CD4-positive, alpha-beta T cell (primary cell): Measurements from ENCODE around the gene VPS8. TPM values are rescaled to one million over a fixed set of nuclear protein-coding genes. Genes with fewer than 3 reads are reported as not detected.
"Not testable (repeated sequence)": the region's sequence is repeated elsewhere in the genome, so short reads cannot be mapped to it uniquely, and the experiment has no call there.

Experiments
- ATAC-seq: fragments of 200-7000 bp; cut with Tn5 transposase; one replicate; pipeline ENCODE4 v1.10.0; 2022; ENCODE audit warnings: mild to moderate bottlenecking; ENCODE audit not compliant: poor library complexity
- CTCF ChIA-PET: fragments of 350-600 bp; sonication (Branson Sonifier 250); formaldehyde crosslinking; loops from one replicate; lab custom pipeline; 2021; ENCODE audit warnings: antibody characterized with exemption, inconsistent platforms; lab: Charles Lee
- POLR2A ChIA-PET: fragments of 350-600 bp; sonication (Branson Sonifier 250); formaldehyde crosslinking; loops from one replicate; lab custom pipeline; 2021; ENCODE audit warnings: antibody characterized with exemption, inconsistent platforms; lab: Charles Lee
- DNase-seq, 14 experiments: peaks; one replicate each; pipeline ENCODE4 v3.0.0-alpha.2; 2013 to 2020; ENCODE audit warnings: mixed read lengths in 2 of 14
- H3K27ac ChIP-seq, 2 donors: one replicate each; pipeline versions ENCODE4 v1.5.1 to v1.7.0; 2013; ENCODE audit warnings: low read length in 2 of 2, low read depth in 1 of 2, mild to moderate bottlenecking in 1 of 2
- H3K27me3 ChIP-seq, 2 experiments: 1 replicate in 1 of 2; 2 replicates in 1 of 2; pipeline versions ENCODE4 v1.6.1 to v1.7.0; 2013; ENCODE audit warnings: low read length in 2 of 2, control low read depth in 1 of 2, mild to moderate bottlenecking in 1 of 2, moderate library complexity in 1 of 2; ENCODE audit not compliant: insufficient read depth in 2 of 2, control insufficient read depth in 1 of 2
- H3K36me3 ChIP-seq: one replicate; pipeline ENCODE4 v1.6.1; 2013; ENCODE audit warnings: low read length, control low read depth; ENCODE audit not compliant: insufficient read depth
- H3K4me1 ChIP-seq: one replicate; pipeline ENCODE4 v1.6.1; 2013; ENCODE audit warnings: low read length, control low read depth; ENCODE audit not compliant: insufficient read depth
- H3K4me3 ChIP-seq: one replicate; pipeline ENCODE4 v1.5.1; 2013; ENCODE audit warnings: mild to moderate bottlenecking, low read length, moderate library complexity
- H3K9me3 ChIP-seq, 2 experiments: 1 replicate in 1 of 2; 2 replicates in 1 of 2; pipeline versions ENCODE4 v1.6.1 to v1.7.0; 2013; ENCODE audit warnings: low read length in 2 of 2, mild to moderate bottlenecking in 2 of 2, control low read depth in 1 of 2, moderate library complexity in 1 of 2; ENCODE audit not compliant: control insufficient read depth in 1 of 2, insufficient read depth in 1 of 2
- H3K27ac Mint-ChIP-seq: one replicate; pipeline ENCODE4 v1.8.0; 2020; ENCODE audit warnings: mixed read lengths
- H3K27me3 Mint-ChIP-seq: one replicate; pipeline ENCODE4 v1.8.0; 2021; ENCODE audit warnings: mixed read lengths
- H3K36me3 Mint-ChIP-seq: one replicate; pipeline ENCODE4 v1.8.0; 2021; ENCODE audit warnings: low read depth, mixed read lengths
- H3K4me1 Mint-ChIP-seq: one replicate; pipeline ENCODE4 v1.8.0; 2021; ENCODE audit warnings: low read depth, mixed read lengths
- H3K4me3 Mint-ChIP-seq: one replicate; pipeline ENCODE4 v1.8.0; 2020; ENCODE audit warnings: mild to moderate bottlenecking, mixed read lengths
- H3K9me3 Mint-ChIP-seq: one replicate; pipeline ENCODE4 v1.8.0; 2020; ENCODE audit warnings: mixed read lengths
- intact Hi-C, 2 experiments: fragments of 100-400 bp; cut with DNase I in 1 of 2; cut with micrococcal nuclease in 1 of 2; formaldehyde crosslinking; loops; one replicate each; pipeline versions ENCODE4 v1.15.1 to v1.9.0; 2023 to 2025; cut with DNase I, micrococcal nuclease
- total RNA-seq, 174 experiments: library from RNA in 2 of 174; stranded (reverse) in 2 of 174; gene quantifications; one replicate each; pipeline ENCODE4 v1.2.3 and lab custom pipeline; 2021 to 2026
- TF ChIP-seq, protein P1 (sequence below): fragments of 200-600 bp; IDR thresholded peaks from one replicate; pipeline ENCODE4 v1.8.0; 2022; ENCODE audit warnings: antibody characterized with exemption, mild to moderate bottlenecking

VPS8 gene
- total RNA-seq, 2 experiments from 2014 or later = 56.8 to 61.2 TPM

DNA sequence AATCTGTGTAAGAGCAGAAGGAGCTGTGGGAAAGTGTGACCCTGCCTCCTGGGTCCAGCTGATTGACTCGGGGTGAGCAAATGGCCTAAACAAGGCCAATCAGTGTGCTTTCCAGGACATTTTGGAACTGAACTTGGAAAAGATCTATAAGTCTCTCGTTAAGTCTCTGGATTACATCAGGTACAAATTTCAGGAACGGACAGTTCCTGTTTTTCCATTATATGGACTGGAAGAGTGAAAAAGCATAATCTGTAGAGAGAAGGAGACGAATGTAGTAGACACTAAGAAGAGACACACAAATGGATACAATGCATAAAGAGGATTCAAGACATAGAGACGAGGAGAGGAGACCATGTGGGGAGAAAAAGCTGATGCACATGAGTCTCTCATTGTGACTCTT lies 173.6 kb downstream of the VPS8 start:
- H3K9me3 Mint-ChIP-seq = no peaks in the 10 kb centered on the region
- TF ChIP-seq, protein P1, sequence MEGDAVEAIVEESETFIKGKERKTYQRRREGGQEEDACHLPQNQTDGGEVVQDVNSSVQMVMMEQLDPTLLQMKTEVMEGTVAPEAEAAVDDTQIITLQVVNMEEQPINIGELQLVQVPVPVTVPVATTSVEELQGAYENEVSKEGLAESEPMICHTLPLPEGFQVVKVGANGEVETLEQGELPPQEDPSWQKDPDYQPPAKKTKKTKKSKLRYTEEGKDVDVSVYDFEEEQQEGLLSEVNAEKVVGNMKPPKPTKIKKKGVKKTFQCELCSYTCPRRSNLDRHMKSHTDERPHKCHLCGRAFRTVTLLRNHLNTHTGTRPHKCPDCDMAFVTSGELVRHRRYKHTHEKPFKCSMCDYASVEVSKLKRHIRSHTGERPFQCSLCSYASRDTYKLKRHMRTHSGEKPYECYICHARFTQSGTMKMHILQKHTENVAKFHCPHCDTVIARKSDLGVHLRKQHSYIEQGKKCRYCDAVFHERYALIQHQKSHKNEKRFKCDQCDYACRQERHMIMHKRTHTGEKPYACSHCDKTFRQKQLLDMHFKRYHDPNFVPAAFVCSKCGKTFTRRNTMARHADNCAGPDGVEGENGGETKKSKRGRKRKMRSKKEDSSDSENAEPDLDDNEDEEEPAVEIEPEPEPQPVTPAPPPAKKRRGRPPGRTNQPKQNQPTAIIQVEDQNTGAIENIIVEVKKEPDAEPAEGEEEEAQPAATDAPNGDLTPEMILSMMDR = no peak
- Histone ChIP-seq H3K4me1 (no peaks in the 10 kb centered on the region), H3K4me3 (no peak overlapping the region), H3K27ac (no peak overlapping the region), H3K36me3 (peaks cover 21% of the 10 kb centered on the region), H3K27me3 (no peaks in the 10 kb centered on the region), H3K9me3 (no peaks in the 10 kb centered on the region)
- no peak overlapping the region for H3K4me3 Mint-ChIP-seq
- H3K36me3 Mint-ChIP-seq = peaks cover 91% of the 10 kb centered on the region
- CTCF ChIA-PET = no interaction called here
- ATAC-seq (no peak), DNase-seq (no peak)
- POLR2A ChIA-PET = no interaction called here
- no peaks in the 10 kb centered on the region for H3K4me1 Mint-ChIP-seq
- no peaks in the 10 kb centered on the region for H3K27me3 Mint-ChIP-seq
- intact Hi-C loops = no loop called here
- H3K27ac Mint-ChIP-seq = no peak overlapping the region

DNA sequence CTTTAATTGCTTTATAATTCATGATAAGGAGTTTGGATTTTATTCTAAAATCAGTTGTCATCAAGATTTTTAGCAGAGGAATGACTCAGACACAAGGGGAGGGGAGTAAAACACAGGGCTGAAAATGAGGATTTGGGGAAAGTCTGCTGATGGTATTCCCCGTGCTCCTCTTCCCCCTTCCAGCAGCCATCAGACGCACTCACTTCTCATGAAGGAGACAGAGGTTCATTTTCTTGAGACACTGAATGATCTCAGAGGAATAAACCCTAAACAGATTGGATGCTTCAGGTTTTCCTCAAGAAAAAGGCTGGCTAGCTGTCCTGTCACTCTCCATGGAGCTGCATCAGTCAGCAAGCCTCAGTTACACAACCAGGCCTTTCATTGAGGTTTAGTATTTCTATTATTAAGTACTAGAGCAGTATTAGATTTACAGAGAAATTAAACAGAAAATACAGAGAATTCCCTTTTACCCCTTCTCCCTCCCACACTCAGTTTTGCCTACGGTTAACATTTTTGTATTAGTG lies 174.5 kb downstream of the VPS8 start:
- no peaks in the 10 kb centered on the region for H3K9me3 Mint-ChIP-seq
- H3K27me3 ChIP-seq = no peaks in the 10 kb centered on the region
- no peak overlapping the region for H3K4me3 Mint-ChIP-seq
- peaks cover 21% of the 10 kb centered on the region for H3K36me3 ChIP-seq
- DNase-seq (no peak), ATAC-seq (no peak)
- TF ChIP-seq, protein P1 = no peak
- intact Hi-C loops = no loop called here
- H3K36me3 Mint-ChIP-seq = peaks cover 93% of the 10 kb centered on the region
- no peak overlapping the region for H3K27ac ChIP-seq
- no peaks in the 10 kb centered on the region for H3K9me3 ChIP-seq
- H3K27ac Mint-ChIP-seq = no peak overlapping the region
- H3K27me3 Mint-ChIP-seq = no peaks in the 10 kb centered on the region
- H3K4me3 ChIP-seq = no peak overlapping the region
- H3K4me1 Mint-ChIP-seq = no peaks in the 10 kb centered on the region
- no peaks in the 10 kb centered on the region for H3K4me1 ChIP-seq
- CTCF ChIA-PET = no interaction called here
- POLR2A ChIA-PET = no interaction called here

GRCh38 chr3:184993394-184993793 lies 181.4 kb downstream of the VPS8 start:
- Histone ChIP-seq H3K4me3 (no peak overlapping the region), H3K9me3 (no peaks in the 10 kb centered on the region), H3K27ac (no peak overlapping the region), H3K4me1 (no peaks in the 10 kb centered on the region), H3K27me3 (no peaks in the 10 kb centered on the region), H3K36me3 (peaks cover 36% of the 10 kb centered on the region)
- no peaks in the 10 kb centered on the region for H3K27me3 Mint-ChIP-seq
- no peak for DNase-seq
- H3K4me3 Mint-ChIP-seq = no peak overlapping the region
- peaks cover 51% of the 10 kb centered on the region for H3K36me3 Mint-ChIP-seq
- ChIA-PET POLR2A (no interaction called here), CTCF (no interaction called here)
- H3K4me1 Mint-ChIP-seq = no peaks in the 10 kb centered on the region
- ATAC-seq = no peak
- intact Hi-C loops = no loop called here
- H3K9me3 Mint-ChIP-seq = no peaks in the 10 kb centered on the region
- TF ChIP-seq, protein P1 = no peak
- no peak overlapping the region for H3K27ac Mint-ChIP-seq

GRCh38 chr3:185003876-185004275 lies 191.9 kb downstream of the VPS8 start:
- H3K4me1 Mint-ChIP-seq, H3K4me3 Mint-ChIP-seq, DNase-seq, H3K4me1 ChIP-seq, POLR2A ChIA-PET, ATAC-seq, H3K27me3 ChIP-seq, intact Hi-C loops, CTCF ChIA-PET, H3K9me3 ChIP-seq, H3K27me3 Mint-ChIP-seq, H3K27ac ChIP-seq, H3K4me3 ChIP-seq, H3K27ac Mint-ChIP-seq: not testable (repeated sequence)
- H3K36me3 Mint-ChIP-seq = peaks cover 86% of the 10 kb centered on the region
- H3K36me3 ChIP-seq = peaks cover 48% of the 10 kb centered on the region
- peaks cover 11% of the 10 kb centered on the region for H3K9me3 Mint-ChIP-seq
